Natural killer cell treated with Interleukin-12 subunit alpha and Interleukin-12 subunit beta and Interleukin-15 and Interleukin-18, amount 100 ng/mL, for 72 hours (primary cell): ENCODE data around the gene SPON2. TPM values are rescaled to one million over a fixed set of nuclear protein-coding genes. Genes with fewer than 3 reads are reported as not detected.
A peak's percentile ranks its signal among the peaks of the same experiment; 100 is the strongest.

Experiments used
- ATAC-seq, 2 donors: fragments of 150-1000 bp; cut with Tn5 transposase in 1 of 2; sonication (Bioruptor Pico), chemical (Tn5 transposase) in 1 of 2; 2 replicates each; pipeline ENCODE4 v1.10.0; 2021
- DNase-seq: peaks from one replicate; pipeline ENCODE4 v3.0.0; 2022; ENCODE audit warnings: low spot score
- H3K27ac Mint-ChIP-seq, 2 donors: 1 replicate in 1 of 2; 2 replicates in 1 of 2; pipeline ENCODE4 v1.8.0; 2022; ENCODE audit warnings: mixed read lengths in 2 of 2, mild to moderate bottlenecking in 1 of 2, moderate library complexity in 1 of 2
- H3K27me3 Mint-ChIP-seq, 2 donors: 1 replicate in 1 of 2; 2 replicates in 1 of 2; pipeline ENCODE4 v1.8.0; 2022; ENCODE audit warnings: mixed read lengths in 2 of 2
- H3K36me3 Mint-ChIP-seq: one replicate; pipeline ENCODE4 v1.8.0; 2022; ENCODE audit warnings: mixed read lengths
- H3K4me1 Mint-ChIP-seq, 2 donors: 1 replicate in 1 of 2; 2 replicates in 1 of 2; pipeline ENCODE4 v1.8.0; 2022; ENCODE audit warnings: low read depth in 2 of 2, mixed read lengths in 2 of 2, mild to moderate bottlenecking in 1 of 2
- H3K4me3 Mint-ChIP-seq: one replicate; pipeline ENCODE4 v1.8.0; 2022; ENCODE audit warnings: mixed read lengths
- H3K9me3 Mint-ChIP-seq: 2 replicates; pipeline ENCODE4 v1.8.0; 2022; ENCODE audit warnings: mixed read lengths
- total RNA-seq, 2 donors: library from RNA; stranded (reverse); gene quantifications; one replicate each; pipeline ENCODE4 v1.2.3, GENCODE V29; 2022

The SPON2 gene
- total RNA-seq, 2 donors from 2014 or later, result 1.5 to 13.6 TPM

- H3K9me3 Mint-ChIP-seq, result no peaks in the 10 kb centered on the region
- peak overlapping the region in 1 of 2 donors; percentile 68 for H3K27ac Mint-ChIP-seq
- H3K36me3 Mint-ChIP-seq, result no peaks in the 10 kb centered on the region
- H3K27me3 Mint-ChIP-seq, result no peaks in the 10 kb centered on the region
- DNase-seq (peak; percentile 55), ATAC-seq (no peak)
- H3K4me1 Mint-ChIP-seq, result peaks cover 30 to 39% of the 10 kb centered on the region in 2 donors
- peak overlapping the region; percentile 79 for H3K4me3 Mint-ChIP-seq
These were observed 32.6 kb upstream of the SPON2 start for GRCh38 chr4:1204828-1205585.

- ATAC-seq (no peak), DNase-seq (peak; percentile 44)
- Mint-ChIP-seq H3K36me3 (no peaks in the 10 kb centered on the region), H3K4me3 (peak overlapping the region; percentile 79), H3K27me3 (no peaks in the 10 kb centered on the region), H3K9me3 (no peaks in the 10 kb centered on the region), H3K4me1 (peaks cover 30 to 40% of the 10 kb centered on the region in 2 donors), H3K27ac (peak overlapping the region in 1 of 2 donors; percentile 68)
These were observed 32.0 kb upstream of the SPON2 start for GRCh38 chr4:1204286-1204827.

- DNase-seq (peak; percentile 42), ATAC-seq (no peak)
- Mint-ChIP-seq H3K4me1 (peaks cover 34 to 39% of the 10 kb centered on the region in 2 donors), H3K27ac (peak overlapping the region; percentile 62 to 68), H3K27me3 (no peaks in the 10 kb centered on the region), H3K9me3 (no peaks in the 10 kb centered on the region), H3K4me3 (peak overlapping the region; percentile 79), H3K36me3 (no peaks in the 10 kb centered on the region)
These were observed 30.7 kb upstream of the SPON2 start for GRCh38 chr4:1203026-1203616.

- DNase-seq, result peak; percentile 46
- no peaks in the 10 kb centered on the region for H3K36me3 Mint-ChIP-seq
- peak overlapping the region; percentile 80 for H3K4me3 Mint-ChIP-seq
- no peaks in the 10 kb centered on the region for H3K9me3 Mint-ChIP-seq
- no peaks in the 10 kb centered on the region for H3K27me3 Mint-ChIP-seq
- H3K4me1 Mint-ChIP-seq, result peaks cover 37 to 41% of the 10 kb centered on the region in 2 donors
- ATAC-seq, result no peak
- peak overlapping the region; percentile 87 to 91 for H3K27ac Mint-ChIP-seq
These were observed 30.2 kb upstream of the SPON2 start for GRCh38 chr4:1202526-1203011.

DNA sequence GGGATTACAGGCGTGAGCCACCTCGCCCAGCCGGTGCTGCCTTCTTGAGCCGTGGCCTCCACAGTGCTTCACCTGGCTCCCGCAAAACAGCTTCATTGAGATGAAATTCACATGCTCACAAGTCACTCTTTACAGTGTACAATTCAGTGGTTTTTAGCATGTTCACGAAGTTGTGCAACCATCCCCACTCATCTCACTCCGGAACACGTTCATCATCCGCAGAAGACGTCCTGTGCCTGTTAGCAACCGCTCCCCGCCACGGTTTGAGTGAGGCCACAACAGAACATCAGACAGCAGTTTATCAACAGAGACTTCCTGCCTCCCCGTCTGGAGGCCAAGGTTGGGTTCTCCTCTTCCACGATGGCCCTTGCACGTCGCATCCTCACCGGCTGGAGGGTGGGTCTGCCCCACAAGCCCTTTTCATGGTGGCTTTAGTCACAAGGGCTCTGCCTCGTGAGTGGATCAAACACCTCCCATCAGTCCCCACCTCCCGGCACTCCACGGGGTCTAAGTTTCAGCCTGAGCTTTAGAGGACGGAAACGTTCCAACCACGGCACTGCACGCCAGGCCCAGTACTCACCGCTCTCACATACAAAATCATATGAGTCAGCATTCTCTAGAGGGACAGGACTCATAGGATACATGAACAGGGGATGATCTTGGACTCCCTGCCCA lies 29.6 kb upstream of the SPON2 start:
- H3K4me3 Mint-ChIP-seq, result peak overlapping the region; percentile 80
- no peaks in the 10 kb centered on the region for H3K27me3 Mint-ChIP-seq
- ATAC-seq (peak; percentile 88 to 93), DNase-seq (peak; percentile 95)
- H3K36me3 Mint-ChIP-seq, result no peaks in the 10 kb centered on the region
- H3K27ac Mint-ChIP-seq, result peak overlapping the region; percentile 87 to 91
- no peaks in the 10 kb centered on the region for H3K9me3 Mint-ChIP-seq
- H3K4me1 Mint-ChIP-seq, result peaks cover 41 to 42% of the 10 kb centered on the region in 2 donors

DNA sequence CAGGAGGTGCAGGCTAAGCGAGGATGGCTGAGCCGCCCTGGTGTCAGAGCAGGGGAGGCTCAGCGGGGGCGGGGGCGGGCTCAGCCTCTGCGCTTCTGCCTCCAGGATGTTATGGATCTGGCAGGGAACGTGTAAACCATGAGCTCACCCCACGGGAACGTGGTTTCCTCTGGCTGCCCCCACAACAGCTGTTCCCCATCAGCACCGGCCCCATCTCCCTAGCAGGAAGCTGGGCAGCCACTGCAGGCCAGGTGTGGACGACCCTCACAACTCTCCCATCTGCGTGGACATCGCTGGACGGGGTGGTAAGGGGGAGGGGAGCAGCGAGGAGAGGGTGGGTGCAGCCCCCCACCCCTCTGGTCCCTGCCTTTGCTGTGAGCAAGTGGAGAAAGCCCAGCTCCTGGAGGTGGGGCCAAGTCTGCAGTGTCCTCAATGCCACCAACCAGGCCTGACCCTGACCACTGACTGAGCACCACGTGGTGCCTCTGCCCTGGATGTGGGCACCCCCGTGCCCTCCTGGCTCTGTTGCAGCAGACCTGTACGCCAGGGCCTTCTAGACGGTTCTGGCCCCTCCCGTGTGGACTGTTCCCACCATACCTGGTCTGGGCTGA lies 28.1 kb upstream of the SPON2 start:
- Mint-ChIP-seq H3K4me1 (peaks cover 53% of the 10 kb centered on the region in 2 donors), H3K27me3 (no peaks in the 10 kb centered on the region), H3K36me3 (no peaks in the 10 kb centered on the region), H3K9me3 (no peaks in the 10 kb centered on the region), H3K4me3 (peak overlapping the region; percentile 80), H3K27ac (no peak overlapping the region)
- DNase-seq (peak; percentile 54), ATAC-seq (no peak)

DNA sequence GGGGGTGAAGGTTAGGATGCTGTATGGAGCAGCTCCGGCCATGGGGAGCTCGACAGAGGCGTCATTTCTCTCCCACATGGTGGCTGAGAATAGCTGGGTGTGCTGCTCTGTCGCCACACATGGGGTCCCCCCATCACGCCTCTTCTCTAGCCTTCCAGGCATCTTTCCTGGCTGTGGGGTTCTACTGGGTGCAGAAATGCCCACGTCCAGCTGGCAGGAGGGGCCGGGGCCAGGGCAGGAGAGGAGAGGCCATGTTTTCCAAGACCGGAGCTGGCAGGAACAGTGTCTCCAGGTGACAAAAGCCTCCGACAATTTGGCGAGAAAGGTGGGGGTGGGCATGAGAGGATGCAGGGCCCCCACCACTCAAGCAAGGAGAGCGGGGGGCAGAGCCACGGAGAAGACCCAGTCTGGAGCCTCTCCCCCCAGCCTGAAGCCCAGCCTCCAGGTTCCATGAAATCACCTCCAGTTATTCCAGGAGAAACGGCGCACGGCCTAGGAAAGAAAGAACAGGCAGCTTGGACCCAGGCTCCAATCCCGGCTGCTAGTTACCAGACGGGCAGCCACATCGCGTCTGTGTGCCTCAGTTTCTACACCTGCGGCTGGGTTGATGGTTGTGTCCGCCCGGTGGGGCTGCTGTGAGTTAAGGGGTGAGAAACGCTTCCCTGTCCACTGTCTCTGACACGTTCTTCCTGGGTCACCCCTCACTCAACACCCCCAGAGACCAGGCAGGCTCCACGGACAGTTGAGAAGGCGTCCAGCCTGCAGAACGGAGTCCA lies 27.4 kb upstream of the SPON2 start:
- DNase-seq (peak; percentile 46), ATAC-seq (no peak)
- Mint-ChIP-seq H3K27ac (no peak overlapping the region), H3K36me3 (no peaks in the 10 kb centered on the region), H3K27me3 (no peaks in the 10 kb centered on the region), H3K9me3 (no peaks in the 10 kb centered on the region), H3K4me3 (peak overlapping the region; percentile 57), H3K4me1 (peaks cover 50 to 51% of the 10 kb centered on the region in 2 donors)

DNA sequence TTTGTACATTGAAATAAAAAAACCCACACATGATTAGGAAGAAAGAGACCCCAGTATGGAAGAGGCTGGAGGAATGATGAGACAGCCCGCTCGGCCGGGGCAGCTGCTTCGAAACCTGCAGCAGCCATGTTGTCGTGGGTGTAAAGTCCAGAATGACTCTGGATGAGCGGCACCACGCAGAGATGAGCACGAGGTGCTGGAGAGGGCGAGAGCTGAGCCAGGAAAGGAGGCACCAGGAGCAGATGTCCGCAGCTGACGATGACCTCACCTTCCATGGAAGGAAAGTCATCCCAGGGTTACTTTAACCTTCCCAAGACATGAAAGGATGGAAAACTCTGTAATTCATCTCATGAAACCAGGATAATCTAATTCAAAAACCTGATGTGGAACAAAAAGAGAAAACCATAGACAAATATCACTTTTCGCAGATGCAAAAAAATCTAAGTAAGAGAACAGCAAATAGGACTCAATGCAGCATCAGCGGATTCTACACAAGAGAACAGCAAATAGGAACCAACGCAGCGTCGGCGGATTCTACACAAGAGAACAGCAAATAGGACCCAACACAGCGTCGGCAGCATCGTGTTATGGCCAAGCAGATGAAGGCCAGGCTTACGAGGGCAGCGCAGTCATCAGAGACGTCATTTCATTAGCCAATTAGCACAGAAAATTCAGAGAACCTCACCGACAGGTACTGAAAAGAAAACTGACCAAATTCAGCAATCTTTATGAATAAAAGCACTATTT lies 25.9 kb upstream of the SPON2 start:
- no peak for ATAC-seq
- Mint-ChIP-seq H3K27ac (no peak overlapping the region), H3K9me3 (no peaks in the 10 kb centered on the region), H3K27me3 (no peaks in the 10 kb centered on the region), H3K36me3 (no peaks in the 10 kb centered on the region), H3K4me1 (peaks cover 35 to 36% of the 10 kb centered on the region in 2 donors), H3K4me3 (peak overlapping the region; percentile 22)
- no peak for DNase-seq

DNA sequence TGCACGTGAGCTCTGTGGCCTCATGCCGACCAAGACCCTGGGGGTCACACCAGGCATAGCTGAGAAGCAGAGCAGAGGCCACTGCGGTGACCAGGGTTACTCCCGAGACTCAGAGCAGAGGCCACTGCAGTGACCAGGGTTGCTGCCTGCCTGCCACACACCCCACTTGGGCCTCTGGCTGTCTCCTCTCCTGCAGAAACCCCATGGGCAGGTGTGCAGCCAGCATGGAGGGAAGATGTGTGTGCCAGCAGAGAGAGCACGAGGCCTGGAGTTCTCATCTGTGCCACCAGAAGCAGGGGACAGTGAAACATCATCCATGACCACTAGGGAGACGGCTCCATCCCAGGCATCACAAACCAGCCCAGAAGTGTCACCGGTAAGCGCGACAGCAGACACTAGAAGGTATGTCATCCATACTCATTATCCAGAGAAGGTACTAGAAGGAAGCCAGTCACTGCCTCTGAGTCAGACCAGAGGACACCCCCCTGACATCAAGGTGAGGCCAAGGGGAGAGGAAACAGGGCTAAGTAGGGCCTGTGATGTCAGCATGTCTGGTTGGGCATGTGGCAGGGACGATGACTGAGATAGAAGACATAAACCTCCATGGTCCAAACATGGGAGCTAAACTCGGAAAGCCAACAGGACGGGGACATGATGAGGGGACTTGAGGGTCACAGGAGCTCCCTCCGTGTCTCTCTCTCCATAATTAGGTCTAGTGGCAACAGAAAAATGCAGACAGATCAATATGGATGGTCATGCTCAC lies 24.2 kb upstream of the SPON2 start:
- peak; percentile 49 for DNase-seq
- Mint-ChIP-seq H3K9me3 (no peaks in the 10 kb centered on the region), H3K4me3 (no peak overlapping the region), H3K4me1 (peaks cover 24 to 29% of the 10 kb centered on the region in 2 donors), H3K36me3 (no peaks in the 10 kb centered on the region), H3K27ac (no peak overlapping the region), H3K27me3 (no peaks in the 10 kb centered on the region)
- ATAC-seq, result no peak

- Mint-ChIP-seq H3K9me3 (no peaks in the 10 kb centered on the region), H3K4me3 (no peak overlapping the region), H3K36me3 (no peaks in the 10 kb centered on the region), H3K4me1 (peaks cover 23 to 28% of the 10 kb centered on the region in 2 donors), H3K27ac (no peak overlapping the region), H3K27me3 (no peaks in the 10 kb centered on the region)
- peak; percentile 53 for DNase-seq
- no peak for ATAC-seq
These were observed 23.6 kb upstream of the SPON2 start for GRCh38 chr4:1195891-1196401.

DNA sequence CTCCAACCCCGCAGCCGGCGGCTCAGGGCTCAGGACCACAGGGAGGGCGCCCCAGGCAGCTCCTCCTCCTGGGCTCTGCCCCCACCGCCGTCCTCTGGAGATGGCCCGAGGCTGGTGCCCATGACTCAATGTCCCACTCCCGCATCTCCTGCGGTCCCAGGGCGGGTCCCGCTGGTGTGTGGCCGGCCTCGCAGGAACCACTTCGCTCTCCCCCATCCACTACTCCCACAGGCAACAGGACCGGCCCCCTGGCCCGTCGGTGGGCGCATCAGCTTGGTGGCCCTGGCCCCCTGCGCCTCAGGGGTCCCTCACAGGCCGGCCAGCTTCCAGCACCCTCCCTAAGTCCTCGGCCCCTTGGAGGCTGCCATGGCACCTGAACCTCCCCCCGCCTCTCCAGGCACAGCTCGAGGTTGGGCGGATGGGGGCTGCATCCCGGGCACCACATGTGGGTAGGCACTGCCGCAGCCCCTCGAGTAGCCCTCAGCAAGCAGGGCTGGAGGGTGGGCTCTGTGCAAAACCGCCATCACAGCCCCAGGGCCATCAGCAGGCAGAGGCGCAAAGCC lies 22.8 kb upstream of the SPON2 start:
- Mint-ChIP-seq H3K27ac (no peak overlapping the region), H3K4me3 (no peak overlapping the region), H3K27me3 (no peaks in the 10 kb centered on the region), H3K9me3 (no peaks in the 10 kb centered on the region), H3K36me3 (no peaks in the 10 kb centered on the region), H3K4me1 (peaks cover 26 to 27% of the 10 kb centered on the region in 2 donors)
- no peak for ATAC-seq
- peak; percentile 63 for DNase-seq
